ENCODE data around the gene EHD2.

EHD2 gene

DNA sequence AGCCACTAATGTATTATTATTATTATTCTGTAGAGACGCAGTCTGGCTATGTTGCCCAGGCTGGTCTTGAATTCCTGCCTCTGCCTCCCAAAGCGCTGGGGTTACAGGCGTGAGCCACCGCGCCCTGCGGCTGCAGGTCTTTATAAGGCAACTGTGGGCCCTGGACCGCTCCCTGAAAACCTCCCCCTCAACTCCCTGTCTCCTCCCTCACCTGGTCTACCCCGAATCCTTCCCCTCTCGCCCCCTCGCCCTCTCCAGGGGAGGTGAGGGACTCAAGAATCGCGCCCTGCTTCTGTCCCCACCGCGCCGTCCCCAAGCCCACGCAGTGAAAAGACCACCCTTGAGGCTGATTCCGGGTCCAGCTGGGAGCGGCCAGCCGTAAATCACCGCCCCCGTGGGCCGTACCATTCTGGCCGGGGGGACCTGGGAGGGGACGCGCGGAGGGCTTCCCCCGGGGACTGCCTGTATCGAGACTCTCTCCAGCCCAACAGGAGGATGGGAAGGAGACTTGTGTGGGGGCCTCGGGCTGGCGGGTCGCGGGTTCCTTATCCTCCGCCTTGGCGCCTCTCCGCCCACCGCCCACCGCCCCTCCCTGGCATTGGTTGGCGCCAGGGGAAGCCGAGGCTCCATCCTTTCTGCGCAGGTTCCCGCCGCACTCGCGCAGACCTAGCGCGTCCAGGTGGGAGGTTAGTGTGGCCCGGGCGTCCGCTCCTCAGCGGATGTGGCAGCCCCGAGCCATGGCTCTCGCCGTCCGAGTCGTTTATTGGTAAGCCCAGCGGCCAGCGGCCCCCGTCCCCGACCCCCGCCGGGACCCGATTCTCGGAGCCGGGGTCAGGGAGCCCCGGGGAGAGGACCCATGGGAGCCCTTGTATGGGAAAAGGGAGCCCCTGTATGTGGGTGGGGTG is 65.1 kb downstream of the EHD2 start, which contains the start of gene SELENOW:
Gene SELENOW (plus strand): TSS at position 655 of the 905 bp plus-strand sequence. CDS start 83 bp downstream, at position 738.
- peak within 1 kb of the TSS; percentile 93 for H3K9ac ChIP-seq (ENCODE audit: low read length)
- H3K27me3 ChIP-seq (replicated peaks; ENCODE audit: insufficient read depth, low read length), result peaks cover 14% of the 10 kb centered on the region
- no peaks in the 10 kb centered on the region for H3F3A ChIP-seq (ENCODE audit: insufficient read depth, low read length)
- no peaks in the 10 kb centered on the region for H3K36me3 ChIP-seq (replicated peaks; ENCODE audit: insufficient read depth, low read length)
- H3K79me2 ChIP-seq (ENCODE audit: low read length), result peaks cover 11% of the 10 kb centered on the region
- TF ChIP-seq, protein P1, sequence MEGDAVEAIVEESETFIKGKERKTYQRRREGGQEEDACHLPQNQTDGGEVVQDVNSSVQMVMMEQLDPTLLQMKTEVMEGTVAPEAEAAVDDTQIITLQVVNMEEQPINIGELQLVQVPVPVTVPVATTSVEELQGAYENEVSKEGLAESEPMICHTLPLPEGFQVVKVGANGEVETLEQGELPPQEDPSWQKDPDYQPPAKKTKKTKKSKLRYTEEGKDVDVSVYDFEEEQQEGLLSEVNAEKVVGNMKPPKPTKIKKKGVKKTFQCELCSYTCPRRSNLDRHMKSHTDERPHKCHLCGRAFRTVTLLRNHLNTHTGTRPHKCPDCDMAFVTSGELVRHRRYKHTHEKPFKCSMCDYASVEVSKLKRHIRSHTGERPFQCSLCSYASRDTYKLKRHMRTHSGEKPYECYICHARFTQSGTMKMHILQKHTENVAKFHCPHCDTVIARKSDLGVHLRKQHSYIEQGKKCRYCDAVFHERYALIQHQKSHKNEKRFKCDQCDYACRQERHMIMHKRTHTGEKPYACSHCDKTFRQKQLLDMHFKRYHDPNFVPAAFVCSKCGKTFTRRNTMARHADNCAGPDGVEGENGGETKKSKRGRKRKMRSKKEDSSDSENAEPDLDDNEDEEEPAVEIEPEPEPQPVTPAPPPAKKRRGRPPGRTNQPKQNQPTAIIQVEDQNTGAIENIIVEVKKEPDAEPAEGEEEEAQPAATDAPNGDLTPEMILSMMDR (IDR thresholded peaks at IDR 0.05; ENCODE audit: low read length), result no peak
- TF ChIP-seq EZH2phosphoT487 (IDR thresholded peaks at IDR 0.05; ENCODE audit: low read length), result no peak
- TF ChIP-seq EZH2 (optimal IDR thresholded peaks at IDR 0.05; ENCODE audit: low read depth, low read length), result no peak
- H2AFZ ChIP-seq (ENCODE audit: low read length), result peak within 1 kb of the TSS; percentile 94
- peak within 1 kb of the TSS; percentile 53; the same call in 1 of the 2 replicates for H3K27ac ChIP-seq (ENCODE audit: low read length)
- H3K4me2 ChIP-seq (ENCODE audit: low read depth, low read length), result peak within 1 kb of the TSS; percentile 84
- H4K20me1 ChIP-seq (ENCODE audit: insufficient read depth, low read length), result no peaks in the 10 kb centered on the region
- peak within 1 kb of the TSS; percentile 87 for H3K4me3 ChIP-seq (ENCODE audit: low read length)
- DNase-seq, result peak; percentile 77
- no peaks in the 10 kb centered on the region for H3K9me2 ChIP-seq (replicated peaks; ENCODE audit: insufficient read depth, low read length)
- H3K9me3 ChIP-seq (replicated peaks; ENCODE audit: insufficient read depth, low read length), result no peaks in the 10 kb centered on the region
- H3K4me1 ChIP-seq (ENCODE audit: low read length), result no peaks in the 10 kb centered on the region

DNA sequence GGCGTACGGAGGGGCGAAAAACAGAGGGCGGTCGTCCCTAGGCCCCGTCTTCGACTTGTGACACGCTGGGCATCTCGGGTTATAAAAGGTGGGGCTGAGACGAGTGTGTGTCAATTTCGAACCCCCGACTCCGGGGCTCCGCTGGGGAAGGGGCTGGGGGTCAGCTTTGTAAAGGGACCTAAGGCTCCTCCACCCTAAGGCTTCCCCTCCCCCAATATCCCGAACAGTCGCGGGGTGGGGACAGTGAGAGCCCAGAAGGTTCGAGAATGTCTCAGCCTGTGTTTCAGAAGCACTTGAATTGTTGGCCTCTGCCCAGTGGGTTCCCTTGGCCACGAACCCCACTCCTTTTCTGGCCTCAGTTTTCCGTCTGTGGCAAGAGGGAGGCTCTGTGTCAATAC is 65.7 kb downstream of the EHD2 start:
- Histone ChIP-seq H3K9me3 (replicated peaks; ENCODE audit: insufficient read depth, low read length) (no peaks in the 10 kb centered on the region), H3K36me3 (replicated peaks; ENCODE audit: insufficient read depth, low read length) (no peaks in the 10 kb centered on the region), H3K4me1 (ENCODE audit: low read length) (no peaks in the 10 kb centered on the region), H4K20me1 (ENCODE audit: insufficient read depth, low read length) (no peaks in the 10 kb centered on the region), H2AFZ (ENCODE audit: low read length) (peak overlapping the region; percentile 94), H3K9ac (ENCODE audit: low read length) (peak overlapping the region; percentile 93; the same call in 1 of the 2 replicates), H3F3A (ENCODE audit: insufficient read depth, low read length) (no peaks in the 10 kb centered on the region), H3K79me2 (ENCODE audit: low read length) (peaks cover 11% of the 10 kb centered on the region), H3K9me2 (replicated peaks; ENCODE audit: insufficient read depth, low read length) (no peaks in the 10 kb centered on the region), H3K27ac (ENCODE audit: low read length) (no peak overlapping the region), H3K4me2 (ENCODE audit: low read depth, low read length) (peak overlapping the region; percentile 84), H3K27me3 (replicated peaks; ENCODE audit: insufficient read depth, low read length) (peaks cover 8% of the 10 kb centered on the region), H3K4me3 (ENCODE audit: low read length) (peak overlapping the region; percentile 87)
- DNase-seq, result no peak
- TF ChIP-seq, protein P1 (IDR thresholded peaks at IDR 0.05; ENCODE audit: low read length), result no peak
- TF ChIP-seq EZH2phosphoT487 (IDR thresholded peaks at IDR 0.05; ENCODE audit: low read length) (no peak), EZH2 (optimal IDR thresholded peaks at IDR 0.05; ENCODE audit: low read depth, low read length) (no peak)

DNA sequence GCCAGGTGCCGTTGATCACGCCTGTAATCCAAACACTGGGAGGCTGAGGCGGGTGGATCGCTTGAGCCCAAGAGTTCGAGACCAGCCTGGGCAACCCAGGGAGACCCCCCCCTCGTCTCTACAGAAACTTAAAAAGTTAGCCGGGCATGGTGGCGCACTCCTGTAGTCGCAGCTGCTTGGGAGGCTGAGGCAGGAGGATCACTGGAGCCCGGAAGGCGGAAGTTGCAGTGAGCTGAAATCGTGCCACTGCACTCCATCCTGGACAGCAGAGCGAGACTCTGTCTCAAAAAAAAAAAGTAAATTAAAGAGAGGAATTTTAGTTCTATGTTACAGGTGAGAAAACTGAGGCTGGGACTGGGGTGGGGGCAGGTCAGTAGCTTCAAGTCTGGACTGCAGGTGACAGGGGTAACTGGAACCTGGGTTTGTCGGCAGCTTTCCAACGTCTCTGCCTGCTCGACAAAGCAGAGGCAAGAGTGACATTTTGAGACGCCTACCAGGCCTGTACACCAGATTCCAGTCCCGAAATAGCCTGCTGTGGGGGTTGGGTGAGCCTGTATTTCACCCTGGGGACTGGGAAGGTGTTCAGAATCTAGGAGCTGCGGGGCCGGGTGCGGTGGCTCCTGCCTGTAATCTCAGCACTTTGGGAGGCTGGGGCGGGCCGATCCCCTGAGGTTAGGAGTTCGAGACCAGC is 66.4 kb downstream of the EHD2 start:
- H3K9ac ChIP-seq (ENCODE audit: low read length), result no peak overlapping the region
- 0 out of 2 replicates have a peak overlapping the region, but pooled peaks have one; percentile 87 for H3K4me3 ChIP-seq (ENCODE audit: low read length)
- no peaks in the 10 kb centered on the region for H3F3A ChIP-seq (ENCODE audit: insufficient read depth, low read length)
- DNase-seq, result no peak
- no peaks in the 10 kb centered on the region for H3K9me2 ChIP-seq (replicated peaks; ENCODE audit: insufficient read depth, low read length)
- H4K20me1 ChIP-seq (ENCODE audit: insufficient read depth, low read length), result no peaks in the 10 kb centered on the region
- H3K4me1 ChIP-seq (ENCODE audit: low read length), result no peaks in the 10 kb centered on the region
- H3K36me3 ChIP-seq (replicated peaks; ENCODE audit: insufficient read depth, low read length), result no peaks in the 10 kb centered on the region
- no peak overlapping the region for H2AFZ ChIP-seq (ENCODE audit: low read length)
- no peaks in the 10 kb centered on the region for H3K9me3 ChIP-seq (replicated peaks; ENCODE audit: insufficient read depth, low read length)
- TF ChIP-seq, protein P1 (IDR thresholded peaks at IDR 0.05; ENCODE audit: low read length), result no peak
- no peak for TF ChIP-seq EZH2phosphoT487 (IDR thresholded peaks at IDR 0.05; ENCODE audit: low read length)
- no peak for TF ChIP-seq EZH2 (optimal IDR thresholded peaks at IDR 0.05; ENCODE audit: low read depth, low read length)
- H3K79me2 ChIP-seq (ENCODE audit: low read length), result peaks cover 11% of the 10 kb centered on the region
- H3K4me2 ChIP-seq (ENCODE audit: low read depth, low read length), result peak overlapping the region; percentile 84
- 0 out of 2 replicates have a peak, but pooled peaks cover 5% of the 10 kb centered on the region for H3K27me3 ChIP-seq (replicated peaks; ENCODE audit: insufficient read depth, low read length)
- no peak overlapping the region for H3K27ac ChIP-seq (ENCODE audit: low read length)

Data from MM.1S (cell line).